Measurements from ENCODE around the gene SLC35F3. TPM values are rescaled to one million over a fixed set of nuclear protein-coding genes. Genes with fewer than 3 reads are reported as not detected.

Gene SLC35F3
- total and polyA plus RNA-seq, 7 donors: under 0.01 to 0.54 (median 0.28) TPM; not detected in 2

DNA sequence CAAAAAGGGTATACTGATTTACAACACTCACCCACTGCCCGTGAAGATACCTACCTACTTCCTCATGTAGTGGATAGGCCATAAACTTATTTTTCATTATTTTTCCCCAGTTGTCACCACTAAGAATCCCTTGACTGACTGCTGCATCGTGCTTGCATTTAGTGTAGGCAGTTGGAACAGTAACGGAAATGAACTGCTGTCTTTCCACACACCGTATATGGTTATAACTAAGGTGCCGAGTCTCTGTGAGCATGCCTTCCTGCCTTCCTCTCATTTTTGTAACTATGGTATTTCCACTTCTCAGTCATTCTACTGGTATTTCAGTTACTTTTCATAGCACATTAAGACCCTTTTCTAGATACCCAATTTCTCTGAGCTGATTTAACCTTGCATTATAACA lies 36.4 kb downstream of the SLC35F3 start:
- Histone ChIP-seq H3K4me3 (no peak overlapping the region), H3K4me1 (no peaks in the 10 kb centered on the region), H3K27ac (no peak overlapping the region), H3K9me3 (no peaks in the 10 kb centered on the region), H3K36me3 (no peaks in the 10 kb centered on the region), H3K27me3 (no peaks in the 10 kb centered on the region)
- WGBS, 2 donors: 81 to 83% methylated on average over 5 of the region's 5 CpGs
- intact Hi-C loops (cut with DNase I): no loop called here
- TF ChIP-seq EP300 (IDR thresholded peaks at IDR 0.05): no peak
- TF ChIP-seq POLR2AphosphoS5 (IDR thresholded peaks at IDR 0.05): no peak
- no peak for TF ChIP-seq CTCF (IDR thresholded peaks at IDR 0.05)
- no peak for TF ChIP-seq POLR2A (IDR thresholded peaks at IDR 0.05)
- DNase-seq: no peak

DNA sequence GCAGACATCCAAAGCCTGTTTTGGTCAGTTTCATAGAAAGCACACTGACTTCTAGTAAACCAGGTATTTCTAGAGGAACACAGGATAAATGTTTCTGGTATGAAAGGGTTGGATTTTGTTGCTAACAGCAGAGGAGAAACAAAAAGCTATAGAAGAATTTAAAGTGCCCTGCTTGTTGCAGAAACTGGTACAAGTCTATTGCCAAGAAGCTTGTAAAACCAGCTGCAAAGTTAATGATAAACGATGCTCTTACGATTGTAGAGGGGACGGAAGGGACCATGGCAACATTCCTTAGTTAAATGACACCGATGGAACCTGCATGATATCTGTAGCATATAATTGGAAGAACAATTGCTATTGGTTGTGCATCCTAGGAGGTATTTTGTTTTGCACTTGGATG lies 40.1 kb downstream of the SLC35F3 start:
- WGBS, 2 donors: 15 to 51% methylated on average over 4 of the region's 4 CpGs
- Histone ChIP-seq H3K4me3 (no peak overlapping the region), H3K36me3 (no peaks in the 10 kb centered on the region), H3K27me3 (no peaks in the 10 kb centered on the region), H3K9me3 (no peaks in the 10 kb centered on the region), H3K4me1 (no peaks in the 10 kb centered on the region), H3K27ac (no peak overlapping the region)
- TF ChIP-seq CTCF (IDR thresholded peaks at IDR 0.05) (no peak), EP300 (IDR thresholded peaks at IDR 0.05) (no peak)
- intact Hi-C loops (cut with DNase I): no loop called here
- no peak for DNase-seq

- no peak overlapping the region for H3K4me3 ChIP-seq
- H3K9me3 ChIP-seq: no peaks in the 10 kb centered on the region
- H3K27ac ChIP-seq: no peak overlapping the region
- no peaks in the 10 kb centered on the region for H3K36me3 ChIP-seq
- no peak for DNase-seq
- no peaks in the 10 kb centered on the region for H3K4me1 ChIP-seq
- intact Hi-C loops (cut with DNase I): no loop called here
- H3K27me3 ChIP-seq: no peaks in the 10 kb centered on the region
- WGBS, 2 donors: 35 to 54% methylated on average over 3 of the region's 3 CpGs
- TF ChIP-seq CTCF (IDR thresholded peaks at IDR 0.05) (no peak), POLR2AphosphoS5 (IDR thresholded peaks at IDR 0.05) (no peak), EP300 (IDR thresholded peaks at IDR 0.05) (no peak), POLR2A (IDR thresholded peaks at IDR 0.05) (no peak)
Measured at GRCh38 chr1:233945573-233945972, 41.1 kb downstream of the SLC35F3 start.

- Histone ChIP-seq H3K4me3 (no peak overlapping the region), H3K27ac (no peak overlapping the region), H3K4me1 (no peaks in the 10 kb centered on the region), H3K36me3 (no peaks in the 10 kb centered on the region), H3K27me3 (no peaks in the 10 kb centered on the region), H3K9me3 (no peaks in the 10 kb centered on the region)
- intact Hi-C loops (cut with DNase I): no loop called here
- WGBS, 2 donors: 92 to 95% methylated on average over 2 of the region's 2 CpGs
- no peak for DNase-seq
- TF ChIP-seq POLR2A (IDR thresholded peaks at IDR 0.05): no peak
Measured at GRCh38 chr1:233945979-233946378, 41.5 kb downstream of the SLC35F3 start.

DNA sequence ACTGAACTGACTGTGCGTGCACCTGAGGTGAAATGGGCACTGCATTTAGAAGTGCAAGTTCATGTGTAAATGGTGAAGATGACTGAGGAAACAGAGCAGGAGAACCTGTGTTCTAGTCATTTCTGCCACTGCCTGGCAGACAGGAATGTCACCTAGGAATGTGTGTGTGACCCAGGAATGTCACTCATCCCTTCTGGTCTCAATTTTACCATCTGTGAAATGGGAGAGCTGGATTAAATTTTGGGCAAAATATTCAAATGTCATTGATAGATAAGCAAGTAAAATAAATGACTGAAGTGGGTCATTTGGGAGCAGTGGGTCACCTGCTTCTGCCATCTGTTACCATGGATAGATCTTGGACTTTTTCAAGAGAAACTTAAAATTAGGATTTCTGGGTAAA lies 42.2 kb downstream of the SLC35F3 start:
- H3K27ac ChIP-seq: no peak overlapping the region
- intact Hi-C loops (cut with DNase I): no loop called here
- H3K4me1 ChIP-seq: no peaks in the 10 kb centered on the region
- H3K27me3 ChIP-seq: no peaks in the 10 kb centered on the region
- TF ChIP-seq POLR2AphosphoS5 (IDR thresholded peaks at IDR 0.05) (no peak), POLR2A (IDR thresholded peaks at IDR 0.05) (no peak), EP300 (IDR thresholded peaks at IDR 0.05) (no peak), CTCF (IDR thresholded peaks at IDR 0.05) (no peak)
- 94 to 98% methylated on average over 1 of the region's 1 CpG for WGBS, 2 donors
- DNase-seq: no peak
- H3K9me3 ChIP-seq: peaks cover 0 to 6% (median 0%) of the 10 kb centered on the region in 4 donors
- no peaks in the 10 kb centered on the region for H3K36me3 ChIP-seq
- no peak overlapping the region for H3K4me3 ChIP-seq
